GM12892 (cell line): Measurements from ENCODE around the gene NEUROD4.

Source experiments
- DNase-seq: peaks from one replicate; pipeline ENCODE4 v3.0.0; 2011; ENCODE audit not compliant: insufficient read length
- FAIRE-seq: peaks from 2 replicates; lab custom pipeline; 2011; peaks lifted over from hg19 to GRCh38; lab: Jason Lieb, UNC
- POLR2A ChIP-seq: IDR thresholded peaks from 2 replicates; pipeline ENCODE4 v1.6.1; 2011; ENCODE audit warnings: low read depth, low read length, control low read depth
- POLR2AphosphoS5 ChIP-seq: IDR thresholded peaks from 2 replicates; pipeline ENCODE4 v1.6.1; 2011; ENCODE audit warnings: low read depth, low read length, control low read depth
- TAF1 ChIP-seq: IDR thresholded peaks from 2 replicates; pipeline ENCODE4 v1.6.1; 2011; ENCODE audit warnings: low read depth, mild to moderate bottlenecking, control low read depth, low read length, borderline replicate concordance

Gene NEUROD4

DNA sequence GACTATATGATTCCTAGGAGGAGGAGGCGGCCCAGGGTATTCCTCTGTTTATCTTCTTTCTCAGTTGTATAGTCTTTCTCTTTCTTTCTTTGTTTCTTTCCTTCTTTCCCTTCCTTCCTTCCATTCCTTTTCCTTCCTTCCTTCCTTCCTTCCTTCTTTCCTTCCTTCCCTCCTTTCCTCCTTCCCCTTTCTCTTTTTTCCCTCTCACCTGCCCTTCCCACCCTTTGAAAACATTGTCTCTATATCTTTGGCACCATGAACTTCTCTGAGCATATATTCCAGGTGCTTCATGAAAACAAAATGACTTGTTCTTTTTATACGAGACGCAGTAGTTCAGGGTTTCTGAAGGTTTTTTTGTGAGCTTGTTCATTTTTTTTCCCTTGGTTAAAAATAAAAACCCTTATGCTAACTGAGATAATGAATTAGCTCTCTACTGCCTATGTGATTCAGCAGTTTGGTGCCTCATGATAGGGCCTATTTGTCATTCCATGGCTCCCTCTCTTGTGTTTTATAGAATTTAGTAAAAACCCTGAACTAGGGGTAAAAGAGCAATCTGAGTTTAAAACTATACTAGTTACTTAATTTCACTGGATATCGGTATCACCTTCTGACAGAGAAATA, 32.1 kb upstream of the NEUROD4 start:
- FAIRE-seq: no peak
- TF ChIP-seq POLR2A (no peak), TAF1 (no peak), POLR2AphosphoS5 (no peak)

GRCh38 chr12:54988402-54989054, 31.2 kb upstream of the NEUROD4 start:
- peak; percentile 27 for FAIRE-seq
- TF ChIP-seq TAF1 (no peak), POLR2A (no peak), POLR2AphosphoS5 (no peak)
- no peak for DNase-seq

More for the DNA sequence above, 32.1 kb upstream of the NEUROD4 start:
- DNase-seq: no peak

GRCh38 chr12:54989829-54990228, 29.9 kb upstream of the NEUROD4 start:
- TF ChIP-seq POLR2AphosphoS5 (no peak), POLR2A (no peak), TAF1 (no peak)
- FAIRE-seq (no peak), DNase-seq (no peak)

GRCh38 chr12:54991161-54991990, 28.4 kb upstream of the NEUROD4 start:
- no peak for DNase-seq
- FAIRE-seq: peak; percentile 90
- TF ChIP-seq POLR2AphosphoS5 (peak; percentile 54; the same call in 1 of the 2 replicates), TAF1 (no peak), POLR2A (peak; percentile 53; the same call in 1 of the 2 replicates)

GRCh38 chr12:54991991-54992375, 27.8 kb upstream of the NEUROD4 start:
- TF ChIP-seq POLR2AphosphoS5: no peak
- TF ChIP-seq TAF1: no peak
- FAIRE-seq (peak; percentile 92), DNase-seq (no peak)

- FAIRE-seq (peak; percentile 87), DNase-seq (peak; percentile 23)
- no peak for TF ChIP-seq TAF1
- no peak for TF ChIP-seq POLR2AphosphoS5
- no peak for TF ChIP-seq POLR2A
Measured at GRCh38 chr12:54993181-54993835, 26.5 kb upstream of the NEUROD4 start.

- FAIRE-seq (no peak), DNase-seq (no peak)
- no peak for TF ChIP-seq POLR2AphosphoS5
- no peak for TF ChIP-seq TAF1
- no peak for TF ChIP-seq POLR2A
Measured at GRCh38 chr12:54996205-54996604, 23.6 kb upstream of the NEUROD4 start.

- FAIRE-seq (no peak), DNase-seq (no peak)
- TF ChIP-seq POLR2AphosphoS5 (no peak), POLR2A (no peak), TAF1 (no peak)
Measured at GRCh38 chr12:54997929-54998522, 21.7 kb upstream of the NEUROD4 start.

GRCh38 chr12:54998958-54999510, 20.7 kb upstream of the NEUROD4 start:
- FAIRE-seq (no peak), DNase-seq (no peak)
- TF ChIP-seq TAF1: no peak
- TF ChIP-seq POLR2AphosphoS5: no peak
- TF ChIP-seq POLR2A: no peak

DNA sequence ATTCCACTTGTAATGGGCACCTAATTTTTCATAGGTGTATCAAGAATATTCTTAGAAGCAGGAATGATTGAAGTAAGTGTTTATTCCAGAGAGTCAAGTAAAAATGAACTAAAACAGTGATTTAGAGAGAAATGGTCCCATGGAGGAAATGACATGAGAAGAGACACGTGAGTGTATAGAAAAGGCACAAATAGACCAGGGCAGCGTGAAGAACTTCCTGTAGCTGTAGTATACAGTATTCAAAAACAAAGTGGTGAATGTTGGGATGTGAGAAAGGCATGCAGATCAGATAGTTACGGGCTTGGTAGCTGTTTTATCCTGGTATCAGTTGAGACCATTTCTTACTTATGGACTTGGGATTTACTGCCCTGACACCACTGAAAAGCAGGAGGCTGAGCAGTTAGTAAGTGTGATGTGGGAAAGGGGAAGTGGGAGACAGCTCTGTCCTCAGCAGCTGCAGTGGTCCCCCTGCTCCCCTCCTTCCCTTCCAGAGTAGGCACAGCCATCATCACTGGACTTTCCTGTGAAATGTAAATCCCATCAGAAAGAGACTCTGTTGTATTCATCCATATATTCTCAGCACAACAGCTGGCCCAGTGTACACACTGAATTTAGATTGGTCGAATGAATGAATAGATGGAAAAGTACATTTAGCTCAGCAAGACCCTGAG, 18.4 kb upstream of the NEUROD4 start:
- DNase-seq: no peak
- TF ChIP-seq POLR2AphosphoS5 (no peak), POLR2A (no peak), TAF1 (no peak)
- FAIRE-seq: no peak
